Stomach (tissue), 9 donors: ENCODE data around the gene FAP. TPM values are rescaled to one million over a fixed set of nuclear protein-coding genes. Genes with fewer than 3 reads are reported as not detected.

ENCODE experiments used
- DNase-seq, 2 donors: peaks; one replicate each; pipeline versions ENCODE4 v3.0.0 to v3.0.0-alpha.2; 2013 to 2019
- H3K27ac ChIP-seq, 5 donors: fragments of 200-600 bp in 4 of 5; sonication (generic) in 4 of 5; one replicate each; pipeline ENCODE4 v1.5.1; 2013 to 2019; ENCODE audit warnings: mild to moderate bottlenecking in 1 of 5, moderate library complexity in 1 of 5
- H3K27me3 ChIP-seq, 3 donors: fragments of 200-600 bp; sonication (generic); one replicate each; pipeline ENCODE4 v1.5.1; 2017 to 2019; ENCODE audit warnings: mixed run types in 1 of 3
- H3K36me3 ChIP-seq, 4 donors: fragments of 200-600 bp; sonication (generic); 1 replicate in 3 of 4; 2 replicates in 1 of 4; pipeline ENCODE4 v1.5.1; 2016 to 2019
- H3K4me1 ChIP-seq, 4 donors: fragments of 200-600 bp; sonication (generic); one replicate each; pipeline ENCODE4 v1.5.1; 2016 to 2019
- H3K4me3 ChIP-seq, 4 donors: fragments of 200-600 bp; sonication (generic) in 3 of 4; one replicate each; pipeline ENCODE4 v1.5.1; 2016 to 2019; ENCODE audit warnings: mild to moderate bottlenecking in 1 of 4
- H3K9me3 ChIP-seq, 4 donors: fragments of 200-600 bp; sonication (generic); one replicate each; pipeline ENCODE4 v1.5.1; 2016 to 2019
- EP300 ChIP-seq: sonication (generic); formaldehyde crosslinking; IDR thresholded peaks from one replicate; pipeline ENCODE4 v1.6.1; 2017; ENCODE audit warnings: antibody characterized with exemption
- POLR2A ChIP-seq, 4 donors: fragments of 450-650 bp; IDR thresholded peaks; one replicate each; pipeline ENCODE4 v1.6.1; 2016; ENCODE audit warnings: antibody characterized with exemption in 4 of 4, control low read depth in 2 of 4, mild to moderate bottlenecking in 1 of 4, moderate library complexity in 1 of 4
- POLR2AphosphoS5 ChIP-seq, 3 donors: sonication (generic); formaldehyde crosslinking; IDR thresholded peaks; one replicate each; pipeline ENCODE4 v1.6.1; 2016; ENCODE audit warnings: antibody characterized with exemption in 3 of 3
- WGBS, 5 donors: extraction: QIAGEN DNeasy Blood & Tissue Kit in 3 of 5; methylation state at CpG; one replicate each; pipeline versions ENCODE4 v1.1.5 to v1.1.7; 2013 to 2018; 5-methylcytosine and 5-hydroxymethylcytosine counted together
- intact Hi-C: fragments of 100-400 bp; cut with DNase I; formaldehyde crosslinking; loops from one replicate; pipeline ENCODE4 v1.15.1; 2023; ENCODE audit warnings: low total_unique reads
- polyA plus RNA-seq, 3 donors: library from polyadenylated mRNA; stranded (reverse); fragments of 200-250 nt; gene quantifications; one replicate each; pipeline ENCODE4 v1.2.3, GENCODE V29; 2013
- total RNA-seq, 5 donors: library from RNA; depleted of rRNA; stranded (reverse); fragments of >200 nt; gene quantifications; one replicate each; pipeline versions ENCODE4 v1.1.0 to v1.2.3, GENCODE V29; 2014 to 2016
- TF ChIP-seq, protein P1 (sequence below), 7 experiments: fragments of 450-650 bp in 4 of 7; fragments of 200-600 bp in 3 of 7; sonication (generic) in 3 of 7; IDR thresholded peaks; one replicate each; pipeline ENCODE4 v1.5.1; 2016 to 2019; ENCODE audit warnings: antibody characterized with exemption in 7 of 7, control low read depth in 2 of 7, mild to moderate bottlenecking in 1 of 7
- donor health status: healthy with polysubstance abuse.
- donor health status: Bipolar disorder and iron deficiency.
- donor health status: healthy.

The FAP gene
- total and polyA plus RNA-seq, 8 donors, result 0.87 to 15.1 (median 3.8) TPM; not detected in 2

GRCh38 chr2:162232671-162233070 is 10.6 kb downstream of the FAP start:
- TF ChIP-seq POLR2AphosphoS5 (IDR thresholded peaks at IDR 0.05) (no peak), EP300 (no peak), POLR2A (IDR thresholded peaks at IDR 0.05) (no peak)
- TF ChIP-seq, protein P1, sequence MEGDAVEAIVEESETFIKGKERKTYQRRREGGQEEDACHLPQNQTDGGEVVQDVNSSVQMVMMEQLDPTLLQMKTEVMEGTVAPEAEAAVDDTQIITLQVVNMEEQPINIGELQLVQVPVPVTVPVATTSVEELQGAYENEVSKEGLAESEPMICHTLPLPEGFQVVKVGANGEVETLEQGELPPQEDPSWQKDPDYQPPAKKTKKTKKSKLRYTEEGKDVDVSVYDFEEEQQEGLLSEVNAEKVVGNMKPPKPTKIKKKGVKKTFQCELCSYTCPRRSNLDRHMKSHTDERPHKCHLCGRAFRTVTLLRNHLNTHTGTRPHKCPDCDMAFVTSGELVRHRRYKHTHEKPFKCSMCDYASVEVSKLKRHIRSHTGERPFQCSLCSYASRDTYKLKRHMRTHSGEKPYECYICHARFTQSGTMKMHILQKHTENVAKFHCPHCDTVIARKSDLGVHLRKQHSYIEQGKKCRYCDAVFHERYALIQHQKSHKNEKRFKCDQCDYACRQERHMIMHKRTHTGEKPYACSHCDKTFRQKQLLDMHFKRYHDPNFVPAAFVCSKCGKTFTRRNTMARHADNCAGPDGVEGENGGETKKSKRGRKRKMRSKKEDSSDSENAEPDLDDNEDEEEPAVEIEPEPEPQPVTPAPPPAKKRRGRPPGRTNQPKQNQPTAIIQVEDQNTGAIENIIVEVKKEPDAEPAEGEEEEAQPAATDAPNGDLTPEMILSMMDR (IDR thresholded peaks at IDR 0.05), result no peak
- Histone ChIP-seq H3K36me3 (no peaks in the 10 kb centered on the region), H3K4me1 (no peaks in the 10 kb centered on the region), H3K9me3 (no peaks in the 10 kb centered on the region), H3K27ac (no peak overlapping the region), H3K27me3 (no peaks in the 10 kb centered on the region), H3K4me3 (no peak overlapping the region)
- no peak for DNase-seq
- intact Hi-C loops, result no loop called here
- WGBS, 5 donors, result 64 to 75% (median 67%) methylated on average over 2 of the region's 2 CpGs

GRCh38 chr2:162232027-162232426 is 11.2 kb downstream of the FAP start:
- Histone ChIP-seq H3K9me3 (no peaks in the 10 kb centered on the region), H3K4me1 (no peaks in the 10 kb centered on the region), H3K27me3 (no peaks in the 10 kb centered on the region), H3K4me3 (no peak overlapping the region), H3K36me3 (no peaks in the 10 kb centered on the region), H3K27ac (no peak overlapping the region)
- TF ChIP-seq POLR2AphosphoS5 (IDR thresholded peaks at IDR 0.05), result no peak
- TF ChIP-seq EP300, result no peak
- TF ChIP-seq POLR2A (IDR thresholded peaks at IDR 0.05), result no peak
- TF ChIP-seq, protein P1 (IDR thresholded peaks at IDR 0.05), result no peak
- DNase-seq, result no peak
- intact Hi-C loops, result no loop called here
- 47 to 59% (median 50%) methylated on average over 2 of the region's 2 CpGs for WGBS, 5 donors

DNA sequence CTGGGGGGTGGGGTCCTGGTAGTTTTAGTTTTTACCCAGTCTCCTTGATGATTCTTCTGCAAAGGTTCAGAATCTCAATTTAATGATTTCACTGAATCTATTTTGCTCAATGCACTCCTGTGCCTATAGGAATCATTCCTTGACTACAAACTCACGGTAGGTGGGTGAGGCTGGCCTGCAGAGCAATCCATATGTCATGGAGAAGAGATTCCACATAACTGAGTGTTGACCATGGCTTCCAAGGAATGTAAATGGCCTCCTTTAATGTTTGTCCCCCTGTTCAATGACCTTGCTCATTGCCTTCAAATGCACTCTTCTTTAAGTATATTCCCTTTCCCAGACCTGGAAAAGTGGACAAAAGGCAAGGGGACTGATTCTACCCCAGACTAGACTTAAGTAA is 12.5 kb downstream of the FAP start:
- 40 to 71% (median 65%) methylated on average over 1 of the region's 1 CpG for WGBS, 5 donors
- intact Hi-C loops, result no loop called here
- TF ChIP-seq, protein P1 (IDR thresholded peaks at IDR 0.05), result no peak
- TF ChIP-seq POLR2AphosphoS5 (IDR thresholded peaks at IDR 0.05) (no peak), POLR2A (IDR thresholded peaks at IDR 0.05) (no peak), EP300 (no peak)
- Histone ChIP-seq H3K27ac (no peak overlapping the region), H3K36me3 (no peaks in the 10 kb centered on the region), H3K4me1 (no peaks in the 10 kb centered on the region), H3K4me3 (no peak overlapping the region), H3K27me3 (no peaks in the 10 kb centered on the region), H3K9me3 (no peaks in the 10 kb centered on the region)
- no peak for DNase-seq

GRCh38 chr2:162226836-162227235 is 16.4 kb downstream of the FAP start:
- TF ChIP-seq, protein P1 (IDR thresholded peaks at IDR 0.05), result no peak
- no peak for TF ChIP-seq POLR2AphosphoS5 (IDR thresholded peaks at IDR 0.05)
- TF ChIP-seq EP300, result no peak
- TF ChIP-seq POLR2A (IDR thresholded peaks at IDR 0.05), result no peak
- DNase-seq, result no peak
- no peak overlapping the region for H3K27ac ChIP-seq
- no peaks in the 10 kb centered on the region for H3K9me3 ChIP-seq
- H3K4me1 ChIP-seq, result no peaks in the 10 kb centered on the region
- intact Hi-C loops, result no loop called here
- H3K27me3 ChIP-seq, result no peaks in the 10 kb centered on the region
- no peak overlapping the region for H3K4me3 ChIP-seq
- H3K36me3 ChIP-seq, result no peaks in the 10 kb centered on the region
